ENCODE data around the gene RACK1.
"Not testable (repeated sequence)": the region's sequence is repeated elsewhere in the genome, so short reads cannot be mapped to it uniquely, and the experiment has no call there.

RACK1 gene

GRCh38 chr5:181219262-181220177 lies 24.2 kb downstream of the RACK1 start:
- peaks cover 51 to 58% of the 10 kb centered on the region in 2 experiments for H3K4me1 ChIP-seq (ENCODE audit: control insufficient read depth in 1 of 2, insufficient read depth in 1 of 2, low read depth in 1 of 2, low read length in 1 of 2)
- peaks cover 40% of the 10 kb centered on the region for H3K27me3 ChIP-seq
- H3K9me3 ChIP-seq = no peaks in the 10 kb centered on the region
- TF ChIP-seq, protein P1, sequence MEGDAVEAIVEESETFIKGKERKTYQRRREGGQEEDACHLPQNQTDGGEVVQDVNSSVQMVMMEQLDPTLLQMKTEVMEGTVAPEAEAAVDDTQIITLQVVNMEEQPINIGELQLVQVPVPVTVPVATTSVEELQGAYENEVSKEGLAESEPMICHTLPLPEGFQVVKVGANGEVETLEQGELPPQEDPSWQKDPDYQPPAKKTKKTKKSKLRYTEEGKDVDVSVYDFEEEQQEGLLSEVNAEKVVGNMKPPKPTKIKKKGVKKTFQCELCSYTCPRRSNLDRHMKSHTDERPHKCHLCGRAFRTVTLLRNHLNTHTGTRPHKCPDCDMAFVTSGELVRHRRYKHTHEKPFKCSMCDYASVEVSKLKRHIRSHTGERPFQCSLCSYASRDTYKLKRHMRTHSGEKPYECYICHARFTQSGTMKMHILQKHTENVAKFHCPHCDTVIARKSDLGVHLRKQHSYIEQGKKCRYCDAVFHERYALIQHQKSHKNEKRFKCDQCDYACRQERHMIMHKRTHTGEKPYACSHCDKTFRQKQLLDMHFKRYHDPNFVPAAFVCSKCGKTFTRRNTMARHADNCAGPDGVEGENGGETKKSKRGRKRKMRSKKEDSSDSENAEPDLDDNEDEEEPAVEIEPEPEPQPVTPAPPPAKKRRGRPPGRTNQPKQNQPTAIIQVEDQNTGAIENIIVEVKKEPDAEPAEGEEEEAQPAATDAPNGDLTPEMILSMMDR (IDR thresholded peaks at IDR 0.05) = no peak
- H3K4me3 ChIP-seq (ENCODE audit: low read depth in 1 of 2, low read length in 1 of 2) = no peak overlapping the region
- H3K36me3 ChIP-seq = no peaks in the 10 kb centered on the region
- H3K27ac ChIP-seq = no peak overlapping the region

DNA sequence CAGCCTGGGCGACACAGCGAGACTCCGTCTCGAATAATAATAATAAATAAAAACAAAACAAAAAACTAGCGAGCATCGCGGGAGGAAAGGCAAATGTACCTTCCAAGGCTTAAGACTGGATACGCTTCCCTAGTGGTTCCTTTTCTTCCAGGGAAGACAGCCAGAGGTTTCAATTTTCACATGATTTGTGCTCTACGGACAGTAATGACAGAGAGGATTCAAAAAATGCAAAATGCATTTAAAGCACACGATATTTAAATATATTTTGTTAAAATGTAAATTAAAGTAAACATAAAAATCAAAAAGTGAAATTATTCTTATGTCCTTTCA lies 24.9 kb downstream of the RACK1 start:
- Histone ChIP-seq H3K27ac (no peak overlapping the region), H3K4me1 (ENCODE audit: control insufficient read depth in 1 of 2, insufficient read depth in 1 of 2, low read depth in 1 of 2, low read length in 1 of 2) (peaks cover 43 to 51% of the 10 kb centered on the region in 2 experiments)

GRCh38 chr5:181217803-181218062 lies 26.0 kb downstream of the RACK1 start:
- peaks cover 58% of the 10 kb centered on the region for H3K27me3 ChIP-seq
- peaks cover 43 to 49% of the 10 kb centered on the region in 2 experiments for H3K4me1 ChIP-seq (ENCODE audit: control insufficient read depth in 1 of 2, insufficient read depth in 1 of 2, low read depth in 1 of 2, low read length in 1 of 2)
- peak overlapping the region; percentile 43 to 56 for H3K4me3 ChIP-seq (ENCODE audit: low read depth in 1 of 2, low read length in 1 of 2)
- no peaks in the 10 kb centered on the region for H3K9me3 ChIP-seq
- TF ChIP-seq, protein P1 (IDR thresholded peaks at IDR 0.05) = no peak
- peak overlapping the region; percentile 27 for H3K27ac ChIP-seq
- H3K36me3 ChIP-seq = no peaks in the 10 kb centered on the region

More for the DNA sequence above, 24.9 kb downstream of the RACK1 start:
- H3K36me3 ChIP-seq = no peaks in the 10 kb centered on the region
- H3K9me3 ChIP-seq = no peaks in the 10 kb centered on the region
- peak overlapping the region in 1 of 2 experiments; percentile 11 for H3K4me3 ChIP-seq (ENCODE audit: low read depth in 1 of 2, low read length in 1 of 2)
- H3K27me3 ChIP-seq = peaks cover 48% of the 10 kb centered on the region
- TF ChIP-seq, protein P1 (IDR thresholded peaks at IDR 0.05) = no peak

DNA sequence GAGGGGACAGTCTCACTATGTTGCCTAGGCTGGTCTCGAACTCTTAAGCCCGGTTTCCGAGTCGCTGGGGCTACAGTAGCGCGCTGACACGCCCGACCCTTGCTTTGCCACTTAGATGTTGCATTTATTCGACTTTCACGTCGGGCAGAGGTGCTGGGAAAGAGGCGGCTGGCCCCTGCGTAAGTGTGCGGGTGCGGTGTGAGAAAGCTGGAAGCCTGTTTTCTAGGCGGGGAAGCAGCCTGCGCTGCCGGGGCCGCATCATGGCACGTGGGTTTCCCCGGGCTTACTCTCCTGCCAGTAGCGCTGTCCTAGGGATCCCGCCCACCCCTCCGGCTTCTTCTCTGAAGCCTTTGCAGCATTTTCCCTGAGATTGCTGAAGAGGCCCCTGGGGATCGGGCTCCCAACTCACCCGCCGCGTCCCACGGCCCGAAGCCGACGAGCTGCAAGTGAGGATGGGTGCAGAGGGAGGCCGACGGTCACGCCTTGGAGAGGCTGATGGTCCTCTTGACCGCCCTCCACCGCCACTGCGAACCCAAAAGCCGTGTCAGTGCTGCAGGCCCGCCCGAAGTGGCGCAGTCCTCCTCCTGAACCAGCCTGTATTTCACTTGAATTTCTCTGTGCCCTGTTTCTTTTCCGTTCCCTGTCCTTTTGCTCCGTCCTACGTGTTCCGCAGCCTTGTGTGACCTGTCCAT lies 26.4 kb downstream of the RACK1 start:
- TF ChIP-seq, protein P1 (IDR thresholded peaks at IDR 0.05) = no peak
- Histone ChIP-seq H3K4me3 (ENCODE audit: low read depth in 1 of 2, low read length in 1 of 2) (peak overlapping the region; percentile 43 to 56), H3K27me3 (peaks cover 61% of the 10 kb centered on the region), H3K4me1 (ENCODE audit: control insufficient read depth in 1 of 2, insufficient read depth in 1 of 2, low read depth in 1 of 2, low read length in 1 of 2) (peaks cover 38 to 44% of the 10 kb centered on the region in 2 experiments), H3K27ac (peak overlapping the region; percentile 27), H3K36me3 (no peaks in the 10 kb centered on the region), H3K9me3 (no peaks in the 10 kb centered on the region)

- TF ChIP-seq, protein P1 (IDR thresholded peaks at IDR 0.05) = no peak
- Histone ChIP-seq H3K4me1 (ENCODE audit: control insufficient read depth in 1 of 2, insufficient read depth in 1 of 2, low read depth in 1 of 2, low read length in 1 of 2) (peaks cover 31 to 34% of the 10 kb centered on the region in 2 experiments), H3K27ac (no peak overlapping the region), H3K9me3 (no peaks in the 10 kb centered on the region), H3K36me3 (no peaks in the 10 kb centered on the region), H3K27me3 (peaks cover 63% of the 10 kb centered on the region), H3K4me3 (ENCODE audit: low read depth in 1 of 2, low read length in 1 of 2) (peak overlapping the region; percentile 31 to 56)
Observed at GRCh38 chr5:181215997-181216989, 27.4 kb downstream of the RACK1 start.

DNA sequence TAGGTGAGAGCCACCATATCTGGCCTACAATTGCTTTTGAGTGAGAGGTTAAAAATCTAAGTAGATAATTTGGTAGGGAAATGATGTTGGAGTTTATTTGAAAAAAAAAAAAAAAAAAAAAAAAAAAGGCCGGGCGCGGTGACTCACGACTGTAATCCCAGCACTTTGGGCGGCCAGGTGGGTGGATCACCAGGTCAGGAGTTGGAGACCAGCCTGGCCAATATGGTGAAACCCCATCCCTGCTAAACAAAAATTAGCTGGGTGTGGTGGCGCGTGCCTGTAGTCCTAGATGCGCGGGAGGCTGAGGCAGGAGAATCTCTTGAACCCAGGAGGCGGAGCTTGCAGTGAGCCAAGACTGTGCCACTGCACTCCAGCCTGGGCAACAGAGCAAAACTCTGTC lies 29.5 kb downstream of the RACK1 start:
- H3K4me1 ChIP-seq (ENCODE audit: control insufficient read depth in 1 of 2, insufficient read depth in 1 of 2, low read depth in 1 of 2, low read length in 1 of 2) = peaks cover 31 to 34% of the 10 kb centered on the region in 2 experiments
- H3K27ac ChIP-seq = not testable (repeated sequence)
- H3K27me3 ChIP-seq = peaks cover 82% of the 10 kb centered on the region

More for the DNA sequence above, 29.5 kb downstream of the RACK1 start:
- H3K36me3 ChIP-seq; H3K4me3 ChIP-seq (ENCODE audit: low read depth in 1 of 2, low read length in 1 of 2); H3K9me3 ChIP-seq: not testable (repeated sequence)
